Stimulated activated CD8-positive, alpha-beta memory T cell treated with anti-CD3 and anti-CD28 coated beads, Interleukin-7, amount 100 ng/mL, for 24 hours (primary cell): Measurements from ENCODE around the gene BPIFB2.

ENCODE experiments used
- DNase-seq: peaks from one replicate; pipeline ENCODE4 v3.0.0-alpha.2; 2020; ENCODE audit warnings: low read depth

BPIFB2 gene

GRCh38 chr20:33022694-33023438, 15.4 kb downstream of the BPIFB2 start:
- no peak for DNase-seq

GRCh38 chr20:33023439-33024242, 16.1 kb downstream of the BPIFB2 start:
- no peak for DNase-seq

GRCh38 chr20:33024243-33024560, 16.7 kb downstream of the BPIFB2 start:
- DNase-seq = no peak

GRCh38 chr20:33024609-33025317, 17.3 kb downstream of the BPIFB2 start:
- DNase-seq = no peak

GRCh38 chr20:33025318-33025876, 17.9 kb downstream of the BPIFB2 start:
- no peak for DNase-seq

GRCh38 chr20:33026072-33026778, 18.7 kb downstream of the BPIFB2 start:
- DNase-seq = no peak

GRCh38 chr20:33026779-33027759, 19.6 kb downstream of the BPIFB2 start:
- no peak for DNase-seq

GRCh38 chr20:33027769-33028751, 20.6 kb downstream of the BPIFB2 start:
- DNase-seq = no peak

GRCh38 chr20:33028875-33029274, 21.4 kb downstream of the BPIFB2 start:
- no peak for DNase-seq

- no peak for DNase-seq
These were observed 22.6 kb downstream of the BPIFB2 start for GRCh38 chr20:33030076-33030475.

GRCh38 chr20:33030569-33030968, 23.1 kb downstream of the BPIFB2 start:
- no peak for DNase-seq

- no peak for DNase-seq
These were observed 24.0 kb downstream of the BPIFB2 start, which contains the start of gene BPIFB6 for GRCh38 chr20:33031531-33031930. Gene BPIFB6 (plus strand): TSS chr20:33031648. CDS start chr20:33031648, 0 bp downstream.

- no peak for DNase-seq
These were observed 25.1 kb downstream of the BPIFB2 start for GRCh38 chr20:33032555-33032954.

GRCh38 chr20:33033381-33033780, 25.9 kb downstream of the BPIFB2 start:
- no peak for DNase-seq

GRCh38 chr20:33034115-33034514, 26.6 kb downstream of the BPIFB2 start:
- DNase-seq = no peak

GRCh38 chr20:33034901-33035492, 27.5 kb downstream of the BPIFB2 start:
- no peak for DNase-seq

GRCh38 chr20:33037456-33037855, 30.0 kb downstream of the BPIFB2 start:
- no peak for DNase-seq

GRCh38 chr20:33038243-33038642, 30.7 kb downstream of the BPIFB2 start:
- no peak for DNase-seq

GRCh38 chr20:33042430-33042829, 34.9 kb downstream of the BPIFB2 start:
- DNase-seq = no peak
